Lung (tissue), 12 donors: ENCODE measurements around the gene IL16. TPM values are rescaled to one million over a fixed set of nuclear protein-coding genes. Genes with fewer than 3 reads are reported as not detected.

ENCODE experiments used
- ATAC-seq: fragments of 200-7000 bp; cut with Tn5 transposase; one replicate; pipeline ENCODE4 v1.9.1; 2020; ENCODE audit warnings: moderate number of reproducible peaks; ENCODE audit not compliant: insufficient read depth, low FRiP score
- DNase-seq, 3 donors: peaks; one replicate each; pipeline ENCODE4 v3.0.0-alpha.2; 2013 to 2017
- H3K27ac ChIP-seq, 2 donors: one replicate each; pipeline ENCODE4 v1.5.1; 2013; ENCODE audit warnings: mild to moderate bottlenecking in 2 of 2, moderate library complexity in 2 of 2, control low read depth in 1 of 2, inconsistent platforms in 1 of 2, low read depth in 1 of 2, low read length in 1 of 2
- H3K27me3 ChIP-seq, 3 donors: one replicate each; pipeline ENCODE4 v1.5.1; 2013; ENCODE audit warnings: low read length in 2 of 3; ENCODE audit not compliant: control insufficient read depth in 3 of 3, insufficient read depth in 3 of 3
- H3K36me3 ChIP-seq, 4 donors: one replicate each; pipeline ENCODE4 v1.5.1; 2013; ENCODE audit warnings: low read length in 4 of 4, mild to moderate bottlenecking in 1 of 4, moderate library complexity in 1 of 4; ENCODE audit not compliant: control insufficient read depth in 4 of 4, insufficient read depth in 4 of 4
- H3K4me1 ChIP-seq, 5 donors: one replicate each; pipeline ENCODE4 v1.5.1; 2013; ENCODE audit warnings: low read length in 5 of 5, mild to moderate bottlenecking in 2 of 5, moderate library complexity in 1 of 5; ENCODE audit not compliant: control insufficient read depth in 5 of 5, insufficient read depth in 5 of 5
- H3K4me3 ChIP-seq: one replicate; pipeline ENCODE4 v1.5.1; 2013; ENCODE audit warnings: mild to moderate bottlenecking, control low read depth, moderate library complexity
- H3K9ac ChIP-seq, 2 donors: one replicate each; pipeline ENCODE4 v1.5.1; 2013; ENCODE audit warnings: low read length in 2 of 2, control low read depth in 1 of 2; ENCODE audit not compliant: insufficient read depth in 1 of 2
- H3K9me3 ChIP-seq, 4 donors: one replicate each; pipeline ENCODE4 v1.5.1; 2013; ENCODE audit warnings: low read length in 3 of 4, mild to moderate bottlenecking in 1 of 4, moderate library complexity in 1 of 4; ENCODE audit not compliant: control insufficient read depth in 4 of 4, insufficient read depth in 3 of 4
- CTCF ChIP-seq: IDR thresholded peaks from 2 replicates; pipeline ENCODE4 v1.5.1; 2012; ENCODE audit warnings: mild to moderate bottlenecking; ENCODE audit errors: control extremely low read depth, extremely low read depth
- WGBS, 2 donors: extraction: QIAGEN DNeasy Blood & Tissue Kit; methylation state at CpG; one replicate each; pipeline ENCODE4 v1.1.7; 2013; 5-methylcytosine and 5-hydroxymethylcytosine counted together
- polyA plus RNA-seq, 2 donors: library from polyadenylated mRNA; stranded (reverse); fragments of 200-250 nt; gene quantifications; one replicate each; pipeline ENCODE4 v1.2.1, GENCODE V29; 2013
- total RNA-seq, 2 donors: library from RNA; depleted of rRNA in 1 of 2; stranded (reverse); fragments of >200 nt in 1 of 2; gene quantifications; one replicate each; pipeline ENCODE4 v1.2.1, GENCODE V29; 2014 to 2021
- donor health status: control.
- donor health status: control.
- donor health status: Bipolar disorder and iron deficiency.
- donor health status: healthy.
- donor health status: DM: yes; HTN: yes; CAD: no.

IL16 gene
- total and polyA plus RNA-seq, 4 donors, result 18.8 to 45.4 (median 24.4) TPM

DNA sequence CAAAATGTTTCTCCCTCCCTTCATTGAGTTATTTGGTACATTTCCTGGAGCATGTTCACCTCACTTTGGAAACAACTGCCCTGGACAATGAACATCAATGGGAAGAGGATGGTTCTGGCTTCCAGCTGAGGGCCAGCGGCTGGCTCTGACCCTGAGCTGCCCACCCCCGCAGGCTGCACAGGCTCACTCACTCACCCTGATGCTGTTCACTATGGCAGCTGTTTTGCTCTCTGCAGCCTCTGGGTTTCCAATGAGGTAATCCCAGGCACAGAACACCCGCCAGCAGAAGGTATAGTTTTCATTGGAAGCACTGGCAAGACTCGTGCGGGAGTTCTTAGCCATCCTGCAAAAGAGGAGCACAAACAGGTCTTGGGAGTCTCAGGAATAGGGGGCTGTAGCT is 159.6 kb downstream of the IL16 start:
- H3K27ac ChIP-seq, result no peak overlapping the region
- ATAC-seq, result no peak
- WGBS, 2 donors, result 89 to 93% methylated on average over 5 of the region's 5 CpGs
- TF ChIP-seq CTCF, result no peak
- H3K9me3 ChIP-seq, result no peaks in the 10 kb centered on the region
- H3K4me1 ChIP-seq, result no peaks in the 10 kb centered on the region
- no peak overlapping the region for H3K4me3 ChIP-seq
- no peak overlapping the region for H3K9ac ChIP-seq
- no peak for DNase-seq
- H3K36me3 ChIP-seq, result no peaks in the 10 kb centered on the region
- H3K27me3 ChIP-seq, result no peaks in the 10 kb centered on the region

DNA sequence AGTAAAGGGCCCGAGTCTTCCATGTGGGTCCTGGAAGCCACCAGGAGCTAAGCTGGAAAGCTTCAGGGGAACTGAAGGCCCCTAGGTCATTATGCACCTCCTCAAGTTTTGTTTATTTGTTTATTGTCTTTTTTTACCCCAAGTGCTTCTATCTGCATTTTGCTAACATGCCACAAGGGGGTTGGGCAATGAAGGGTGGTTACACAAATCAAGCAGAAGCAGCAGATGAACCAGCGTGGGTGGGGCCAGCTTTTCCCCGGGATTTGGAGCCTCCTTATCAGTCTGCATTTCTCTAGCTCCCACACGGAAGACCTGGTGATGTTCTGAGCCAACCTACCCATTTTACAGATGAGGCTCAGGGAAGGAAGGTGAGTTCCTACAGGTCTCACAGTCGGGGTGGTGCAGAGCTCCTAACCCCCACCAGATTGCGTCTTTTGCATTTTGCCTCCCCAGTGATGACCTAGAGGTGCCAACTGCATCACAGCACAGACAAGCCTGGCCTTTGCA is 160.6 kb downstream of the IL16 start:
- TF ChIP-seq CTCF, result no peak
- DNase-seq, result no peak
- no peak overlapping the region for H3K27ac ChIP-seq
- WGBS, 2 donors, result 85 to 90% methylated on average over 6 of the region's 6 CpGs
- no peak for ATAC-seq
- no peak overlapping the region for H3K9ac ChIP-seq
- no peaks in the 10 kb centered on the region for H3K4me1 ChIP-seq
- no peaks in the 10 kb centered on the region for H3K9me3 ChIP-seq
- no peak overlapping the region for H3K4me3 ChIP-seq
- H3K27me3 ChIP-seq, result no peaks in the 10 kb centered on the region
- no peaks in the 10 kb centered on the region for H3K36me3 ChIP-seq

GRCh38 chr15:81358248-81358647 is 161.6 kb downstream of the IL16 start:
- no peaks in the 10 kb centered on the region for H3K36me3 ChIP-seq
- H3K27ac ChIP-seq, result no peak overlapping the region
- H3K4me1 ChIP-seq, result peaks cover 0 to 1% (median 0%) of the 10 kb centered on the region in 5 donors
- no peak overlapping the region for H3K9ac ChIP-seq
- WGBS, 2 donors, result 94 to 96% methylated on average over 6 of the region's 6 CpGs
- no peaks in the 10 kb centered on the region for H3K27me3 ChIP-seq
- H3K4me3 ChIP-seq, result no peak overlapping the region
- no peak for TF ChIP-seq CTCF
- ATAC-seq, result no peak
- no peak for DNase-seq
- H3K9me3 ChIP-seq, result no peaks in the 10 kb centered on the region

- H3K4me3 ChIP-seq, result no peak overlapping the region
- H3K9ac ChIP-seq, result no peak overlapping the region
- H3K9me3 ChIP-seq, result no peaks in the 10 kb centered on the region
- no peaks in the 10 kb centered on the region for H3K36me3 ChIP-seq
- no peak for TF ChIP-seq CTCF
- DNase-seq, result no peak
- WGBS, 2 donors, result 93 to 96% methylated on average over 5 of the region's 5 CpGs
- no peak for ATAC-seq
- H3K27me3 ChIP-seq, result no peaks in the 10 kb centered on the region
- H3K27ac ChIP-seq, result no peak overlapping the region
- peaks cover 0 to 2% (median 0%) of the 10 kb centered on the region in 5 donors for H3K4me1 ChIP-seq
Observed at GRCh38 chr15:81360491-81360890, 163.8 kb downstream of the IL16 start.
